Activated naive CD4-positive, alpha-beta T cell treated with anti-CD3 and anti-CD28 coated beads, Interleukin-2, amount 50 U/mL, for 16 hours (primary cell): ENCODE results near the gene ILF3.

Source experiments
- DNase-seq: peaks from one replicate; pipeline ENCODE4 v3.0.0-alpha.2; 2020

Gene ILF3

DNA sequence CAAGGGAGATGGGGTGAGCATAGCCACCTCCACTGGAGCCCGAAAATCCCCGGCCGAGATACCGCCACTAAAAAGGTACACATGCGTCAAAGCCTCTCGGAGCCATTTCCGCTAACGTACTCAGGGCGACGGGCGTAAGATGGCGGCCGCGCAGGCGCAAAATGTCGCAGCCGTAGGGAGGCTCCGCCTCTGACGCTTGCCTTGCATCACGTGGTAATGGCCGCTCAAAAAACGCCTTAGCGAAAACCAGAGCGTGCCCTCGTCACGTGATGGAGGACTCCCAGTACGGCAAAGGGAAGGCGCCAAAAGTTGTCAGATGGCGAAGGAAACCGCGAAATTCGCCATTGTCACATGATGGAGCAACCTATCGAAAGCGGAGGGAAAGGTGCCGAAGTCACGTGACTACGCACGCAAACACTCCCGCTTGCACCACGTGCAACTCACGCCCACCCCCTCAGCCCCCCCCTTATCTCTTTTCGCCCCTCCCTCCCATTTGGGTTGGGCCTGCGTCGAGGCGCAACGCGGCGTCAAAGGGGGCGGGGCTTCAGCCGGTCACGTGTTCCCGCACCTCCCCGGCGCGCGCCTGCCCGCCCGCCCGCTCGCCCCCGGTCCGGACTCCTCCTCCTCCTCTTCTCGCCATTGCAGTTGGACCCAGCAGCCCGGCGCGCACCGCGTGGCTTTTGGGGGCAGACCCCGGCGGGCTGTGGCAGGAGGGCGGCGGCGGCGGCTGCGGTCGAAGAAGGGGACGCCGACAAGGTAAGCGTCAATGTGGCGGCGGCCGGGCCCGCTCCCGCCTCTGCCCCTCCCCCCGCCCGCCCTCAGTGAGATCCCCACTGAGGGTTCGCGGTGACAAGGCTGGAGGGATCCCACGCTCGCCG, at the start of gene ILF3:
Gene ILF3, plus strand, starts transcription at position 615 of the 878 bp plus-strand sequence. CDS start 16,260 bp downstream, outside the sequence.
- peak; percentile 99 for DNase-seq

- DNase-seq, result no peak
Measured at GRCh38 chr19:10604460-10604980, 49.6 kb upstream of the ILF3 start.

DNA sequence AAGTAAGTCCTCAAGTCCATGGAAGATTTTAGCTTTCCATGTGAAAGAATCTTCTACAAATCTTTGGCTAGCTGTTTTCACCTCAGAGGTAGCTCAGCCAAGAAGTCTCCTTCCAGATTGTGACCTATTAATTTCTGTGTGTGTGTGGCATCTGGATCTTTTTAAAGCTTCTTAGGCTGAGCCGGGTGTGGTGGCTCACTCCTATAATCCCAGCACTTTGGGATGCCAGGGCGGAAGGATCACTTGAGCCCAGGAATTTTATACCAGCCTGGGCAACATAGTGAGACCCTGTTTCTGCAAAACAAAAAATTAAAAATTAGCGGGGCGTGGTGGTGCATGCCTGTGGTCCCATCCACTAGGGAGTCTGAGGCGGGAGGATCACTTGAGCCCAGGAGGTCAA, 42.2 kb upstream of the ILF3 start:
- no peak for DNase-seq

DNA sequence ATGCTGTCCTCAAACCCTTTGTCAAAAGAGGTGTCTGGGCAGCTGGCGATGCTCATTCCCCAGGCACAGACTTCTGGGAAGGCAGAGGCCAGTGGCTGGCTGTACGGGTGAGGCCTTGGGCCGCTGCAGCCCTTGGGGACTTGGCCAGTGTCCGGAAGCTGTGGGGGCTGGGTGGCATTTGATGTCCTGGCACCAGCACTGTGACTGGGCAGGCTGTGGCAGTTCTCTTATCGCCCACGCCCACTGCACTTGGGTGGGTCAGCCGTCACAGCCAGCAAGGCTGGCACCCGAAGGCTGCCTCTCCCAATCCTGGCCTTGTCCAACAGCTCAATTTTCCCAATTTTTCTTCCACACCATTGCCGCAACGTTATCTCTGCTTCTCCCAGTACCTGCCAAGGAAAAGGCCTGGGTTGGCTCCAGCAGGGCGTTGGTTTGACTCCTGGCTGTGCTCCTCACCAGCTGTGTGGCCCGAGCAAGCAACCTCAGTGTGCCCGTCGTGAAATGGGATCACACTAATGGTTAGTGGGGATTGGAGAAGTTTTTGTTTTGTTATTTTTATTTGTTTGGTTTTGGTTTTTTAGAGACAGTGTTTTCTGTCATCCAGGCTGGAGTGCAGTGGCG, 41.5 kb upstream of the ILF3 start:
- no peak for DNase-seq

DNA sequence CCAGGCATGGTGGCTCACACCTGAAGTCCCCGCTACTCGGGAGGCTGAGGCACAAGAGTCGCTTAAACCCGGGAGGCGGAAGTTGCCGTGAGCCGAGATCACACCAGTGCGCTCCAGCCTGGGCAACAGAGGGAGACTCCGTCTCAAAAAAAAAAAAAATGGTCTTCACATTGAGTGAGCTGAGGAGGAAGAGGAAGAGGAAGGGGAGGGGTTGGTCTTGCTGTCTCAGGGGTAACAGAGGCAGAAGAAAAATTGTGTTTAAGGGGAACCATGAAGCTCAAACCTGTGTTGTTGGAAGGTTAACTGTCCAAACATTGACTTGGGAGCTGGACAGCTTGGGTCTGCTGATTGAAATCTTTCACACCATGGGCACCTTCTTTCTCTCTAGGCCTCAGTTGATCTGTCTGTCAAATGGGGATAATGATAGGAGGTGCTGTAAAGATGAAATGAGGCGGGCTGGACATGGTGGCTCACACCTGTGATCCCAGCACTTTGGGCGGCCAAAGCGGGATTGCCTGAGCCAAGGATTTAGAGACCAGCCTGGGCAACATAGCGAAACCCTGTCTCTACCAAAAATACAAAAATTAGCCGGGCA, 38.6 kb upstream of the ILF3 start:
- no peak for DNase-seq

GRCh38 chr19:10617409-10618121, 36.6 kb upstream of the ILF3 start:
- no peak for DNase-seq

DNA sequence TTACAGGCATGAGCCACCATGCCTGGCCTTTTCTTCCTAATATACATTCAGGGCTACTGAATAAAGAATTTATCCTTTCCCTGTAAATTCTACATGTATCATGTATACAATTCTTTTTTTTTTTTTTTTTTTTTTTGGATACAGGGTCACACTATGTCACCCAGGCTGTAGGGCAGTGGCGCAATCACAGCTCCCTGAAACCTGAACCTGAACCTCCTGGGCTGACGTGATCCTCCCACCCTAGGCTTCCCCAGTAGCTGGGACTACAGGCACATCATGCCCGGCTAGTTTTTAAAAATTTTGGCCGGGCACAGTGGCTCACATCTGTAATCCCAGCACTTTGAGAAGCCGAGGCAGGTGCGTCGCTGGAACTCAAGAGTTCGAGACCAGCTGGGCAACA, 35.3 kb upstream of the ILF3 start:
- DNase-seq, result no peak

- no peak for DNase-seq
Measured at GRCh38 chr19:10620786-10621185, 33.4 kb upstream of the ILF3 start.

DNA sequence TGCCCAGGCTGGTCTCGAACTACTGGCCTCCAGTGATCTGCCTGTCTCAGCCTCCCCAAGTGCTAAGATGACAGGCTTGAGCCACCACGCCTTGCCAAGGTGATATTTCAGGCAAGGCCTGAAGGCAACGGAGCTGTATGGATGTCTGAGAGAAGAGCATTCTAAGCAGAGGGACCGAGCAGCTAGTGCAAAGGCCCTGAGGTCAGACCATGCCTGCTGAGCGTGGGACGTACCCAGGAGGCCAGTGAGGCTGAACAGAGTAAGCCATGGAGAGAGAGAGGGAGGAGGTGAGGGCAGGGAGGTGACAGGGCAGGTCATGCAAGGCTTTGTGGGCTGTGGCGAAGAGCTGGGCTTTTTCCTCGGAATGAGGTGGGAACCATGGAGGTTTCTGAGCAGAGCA, 32.2 kb upstream of the ILF3 start:
- DNase-seq, result no peak

DNA sequence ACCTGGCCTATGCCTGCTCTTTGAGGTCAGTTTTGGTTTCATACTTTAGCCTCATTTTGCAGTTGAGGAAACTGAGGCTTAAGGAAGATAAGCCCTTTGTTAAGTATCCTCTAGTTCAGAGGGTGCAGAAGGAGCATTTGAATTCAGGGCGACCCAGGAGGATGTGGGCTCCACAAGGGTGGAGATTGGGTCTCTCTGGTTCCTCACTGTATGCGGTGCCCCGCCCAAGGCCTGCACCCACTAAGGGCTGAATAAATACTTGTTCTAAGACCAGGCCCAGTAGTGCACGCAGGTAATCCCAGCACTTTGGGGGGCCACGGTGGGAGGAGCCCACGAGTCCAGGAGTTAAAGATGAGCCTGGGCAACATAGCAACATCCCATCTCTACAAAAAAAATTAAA, 29.6 kb upstream of the ILF3 start:
- DNase-seq, result no peak

GRCh38 chr19:10625003-10625761, 29.0 kb upstream of the ILF3 start, which contains the start of gene SLC44A2:
SLC44A2 (plus strand) TSS chr19:10625553; CDS start chr19:10625634, 81 bp downstream.
- no peak for DNase-seq

- no peak for DNase-seq
Measured at GRCh38 chr19:10625762-10626138, 28.4 kb upstream of the ILF3 start.

DNA sequence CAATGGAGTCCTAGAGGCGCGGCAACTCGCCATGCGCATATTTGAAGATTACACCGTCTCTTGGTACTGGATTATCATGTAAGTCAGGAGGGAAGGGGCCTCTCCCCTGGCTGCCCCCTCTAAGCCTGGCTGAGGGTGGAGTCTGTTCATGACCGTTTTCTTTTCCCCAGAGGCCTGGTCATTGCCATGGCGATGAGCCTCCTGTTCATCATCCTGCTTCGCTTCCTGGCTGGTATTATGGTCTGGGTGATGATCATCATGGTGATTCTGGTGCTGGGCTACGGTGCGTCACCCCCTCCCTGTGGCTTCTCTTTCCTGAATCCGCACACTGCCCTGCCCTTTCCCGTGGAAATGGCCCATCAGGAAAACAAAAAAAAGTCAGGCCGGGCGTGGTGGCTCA, 22.3 kb upstream of the ILF3 start:
- no peak for DNase-seq

- DNase-seq, result no peak
Measured at GRCh38 chr19:10634430-10634829, 19.7 kb upstream of the ILF3 start.

DNA sequence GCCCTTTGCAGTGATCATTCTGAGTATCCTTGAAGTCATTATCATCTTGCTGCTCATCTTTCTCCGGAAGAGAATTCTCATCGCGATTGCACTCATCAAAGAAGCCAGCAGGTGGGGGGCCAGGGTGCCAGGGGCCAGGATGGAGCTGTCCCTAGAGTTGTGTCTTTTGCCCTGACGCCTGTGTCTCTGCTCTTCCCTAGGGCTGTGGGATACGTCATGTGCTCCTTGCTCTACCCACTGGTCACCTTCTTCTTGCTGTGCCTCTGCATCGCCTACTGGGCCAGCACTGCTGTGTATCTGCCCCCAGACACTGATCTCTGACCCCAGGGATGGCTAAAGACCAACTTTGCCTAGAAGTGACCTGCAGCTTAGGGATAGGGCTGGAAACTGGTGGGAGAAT, 19.2 kb upstream of the ILF3 start:
- DNase-seq, result no peak

GRCh38 chr19:10636304-10636972, 17.7 kb upstream of the ILF3 start:
- no peak for DNase-seq

DNA sequence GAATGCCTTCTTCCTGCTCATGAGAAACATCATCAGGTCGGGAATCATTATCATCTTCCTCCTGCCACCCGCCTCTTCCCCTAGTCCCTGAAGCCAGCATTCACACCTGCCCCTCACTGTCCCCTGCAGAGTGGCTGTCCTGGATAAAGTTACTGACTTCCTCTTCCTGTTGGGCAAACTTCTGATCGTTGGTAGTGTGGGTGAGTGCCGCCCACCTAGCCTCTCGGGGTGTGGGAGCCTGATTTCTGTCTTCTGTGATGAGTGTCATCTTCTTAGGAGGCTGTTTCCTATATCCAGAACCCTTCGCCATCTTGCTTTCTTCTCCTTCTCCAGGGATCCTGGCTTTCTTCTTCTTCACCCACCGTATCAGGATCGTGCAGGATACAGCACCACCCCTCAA, 16.3 kb upstream of the ILF3 start:
- DNase-seq, result no peak

DNA sequence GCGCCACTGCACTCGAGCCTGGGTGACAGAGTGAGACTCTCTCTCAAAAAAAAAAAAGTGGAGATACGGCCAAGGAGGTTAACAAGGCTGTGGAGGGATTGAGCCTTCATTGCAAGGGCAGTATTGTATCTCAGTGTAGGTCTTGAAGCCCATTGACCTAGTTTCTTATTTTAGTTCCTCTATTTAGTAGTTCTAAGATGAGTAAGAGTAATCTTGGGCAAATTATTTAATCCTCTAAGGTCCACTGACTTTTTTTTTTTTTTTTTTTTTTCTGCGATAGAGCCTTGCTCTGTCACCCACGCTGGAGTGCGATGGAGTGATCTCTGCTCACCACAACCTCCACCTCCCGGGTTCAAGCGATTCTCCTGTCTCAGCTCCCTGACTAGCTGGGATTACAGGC, 14.3 kb upstream of the ILF3 start:
- no peak for DNase-seq

GRCh38 chr19:10640361-10640760, 13.8 kb upstream of the ILF3 start:
- DNase-seq, result no peak

DNA sequence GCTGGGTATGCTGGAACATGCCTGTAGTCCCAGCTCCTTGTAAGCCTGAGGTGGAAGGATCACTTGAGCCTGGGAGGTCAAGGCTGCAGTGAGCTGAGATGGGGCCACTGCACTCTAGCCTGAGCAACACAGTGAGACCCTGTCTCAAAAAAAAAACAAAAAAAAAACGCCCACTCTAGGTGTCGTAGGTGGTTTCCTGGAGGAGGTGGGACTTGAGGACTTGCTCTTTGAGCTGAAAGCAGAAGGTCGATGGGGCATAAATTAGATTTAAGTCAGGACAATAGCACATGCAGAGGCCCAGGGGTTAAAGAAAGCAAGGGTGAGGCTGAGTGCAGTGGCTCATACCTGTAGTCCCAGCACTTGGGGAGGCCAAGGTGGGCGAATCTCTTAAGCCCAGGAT, 12.9 kb upstream of the ILF3 start:
- no peak for DNase-seq

- DNase-seq, result no peak
Measured at GRCh38 chr19:10642473-10643171, 11.5 kb upstream of the ILF3 start.
